Measurements from ENCODE around the gene ZBTB42.

Gene ZBTB42

DNA sequence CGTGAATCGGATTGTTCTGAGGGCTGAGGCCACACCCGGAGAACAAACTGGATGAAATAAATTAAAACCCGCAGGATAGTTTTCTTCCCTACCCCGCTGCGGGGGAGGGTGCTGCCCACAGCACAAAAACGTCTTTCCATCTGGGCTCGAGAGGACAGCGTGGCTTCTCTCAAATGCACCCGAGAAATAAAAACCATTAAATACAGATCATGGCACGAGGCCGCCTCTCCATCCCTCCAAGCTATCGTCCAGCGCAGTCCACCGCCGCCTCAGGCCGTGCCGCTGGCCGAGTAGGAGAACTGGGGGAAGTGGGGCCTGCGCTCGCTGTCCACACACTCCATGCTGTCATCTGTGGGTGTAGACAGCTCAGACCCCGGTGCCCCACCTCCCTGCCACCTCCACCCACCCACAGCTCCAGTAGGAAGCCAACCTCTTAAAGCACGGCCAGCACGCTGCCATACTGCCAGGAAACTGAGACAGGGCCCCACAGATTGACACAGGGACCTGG is 30.8 kb upstream of the ZBTB42 start:
- no peak for DNase-seq

DNA sequence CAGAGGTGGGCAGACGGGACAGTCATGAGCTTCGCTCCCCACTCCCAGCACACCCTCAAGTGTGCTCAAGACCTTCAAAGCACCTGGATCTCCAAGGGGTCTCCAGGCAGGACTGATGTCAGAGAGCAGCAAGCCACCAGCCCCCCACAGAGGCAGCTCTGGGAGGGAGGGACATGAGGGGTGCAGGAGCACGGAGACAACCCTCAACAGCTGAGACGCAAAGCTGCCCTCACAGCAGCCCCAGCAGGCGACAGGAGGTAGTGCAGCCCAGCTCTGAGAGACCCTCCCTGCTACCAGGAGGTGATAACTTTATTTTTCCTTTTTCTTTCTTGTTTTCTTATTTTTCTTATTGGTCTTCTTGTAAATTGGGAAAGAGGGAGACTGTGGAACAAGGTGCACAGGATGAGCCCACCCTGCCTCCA is 30.0 kb upstream of the ZBTB42 start:
- DNase-seq: no peak

DNA sequence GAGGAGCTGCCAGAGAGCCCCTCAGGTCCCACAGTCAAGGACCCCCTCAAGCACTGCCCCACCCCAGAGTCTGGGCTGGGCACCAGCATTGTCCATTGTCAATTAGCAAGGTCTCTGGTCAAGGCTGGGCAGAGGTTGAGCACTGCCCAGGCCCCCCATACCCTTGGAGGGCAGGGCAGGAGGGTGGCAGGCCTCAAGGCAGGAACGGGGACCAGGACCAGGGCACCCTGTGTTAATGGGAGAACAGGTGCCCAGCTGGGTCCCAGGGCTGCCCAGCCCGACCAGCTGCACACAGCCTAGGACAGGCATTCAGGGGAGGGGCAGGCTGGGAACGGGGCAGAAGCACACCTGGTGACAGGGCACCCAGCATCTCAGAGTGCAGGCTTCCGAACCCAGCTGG is 29.5 kb upstream of the ZBTB42 start:
- no peak for DNase-seq

DNA sequence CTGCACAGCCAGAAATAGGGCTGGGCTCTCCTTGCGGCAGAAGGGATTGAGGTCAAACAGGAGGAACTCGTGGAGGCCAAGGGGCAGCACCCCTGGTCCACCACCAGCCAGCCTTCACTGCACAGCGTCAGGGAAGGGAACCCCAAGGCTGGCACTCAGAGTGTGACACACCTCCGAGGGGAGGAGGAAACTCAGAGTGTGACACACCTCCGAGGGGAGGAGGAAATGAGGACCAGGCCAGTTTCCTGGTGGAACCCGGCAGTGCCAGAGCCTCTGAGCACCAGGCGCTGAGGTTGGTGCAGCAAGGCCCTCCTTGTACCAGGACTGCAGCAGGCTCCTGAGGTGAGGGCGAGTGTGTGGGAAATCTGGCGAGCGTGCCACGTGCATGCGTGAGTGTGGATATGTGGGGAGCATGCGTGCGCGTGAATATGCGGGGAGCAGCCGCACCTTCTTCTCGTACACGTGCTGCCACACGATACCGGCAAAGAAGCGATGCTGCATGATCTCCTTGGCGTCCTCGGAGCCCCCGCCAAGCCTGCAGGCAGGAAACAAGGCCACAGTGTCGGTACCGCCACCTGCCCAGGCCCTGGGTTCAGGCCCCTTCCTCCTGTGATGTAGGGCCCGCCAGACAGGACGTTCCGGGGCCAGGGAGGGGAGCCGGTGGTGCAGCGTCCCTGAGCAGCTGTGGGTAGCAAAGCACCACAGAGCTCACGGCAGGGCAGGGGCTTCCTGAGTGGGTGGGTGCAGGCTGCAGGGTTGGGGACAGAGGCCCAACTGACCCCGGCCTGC is 28.8 kb upstream of the ZBTB42 start:
- DNase-seq: no peak

DNA sequence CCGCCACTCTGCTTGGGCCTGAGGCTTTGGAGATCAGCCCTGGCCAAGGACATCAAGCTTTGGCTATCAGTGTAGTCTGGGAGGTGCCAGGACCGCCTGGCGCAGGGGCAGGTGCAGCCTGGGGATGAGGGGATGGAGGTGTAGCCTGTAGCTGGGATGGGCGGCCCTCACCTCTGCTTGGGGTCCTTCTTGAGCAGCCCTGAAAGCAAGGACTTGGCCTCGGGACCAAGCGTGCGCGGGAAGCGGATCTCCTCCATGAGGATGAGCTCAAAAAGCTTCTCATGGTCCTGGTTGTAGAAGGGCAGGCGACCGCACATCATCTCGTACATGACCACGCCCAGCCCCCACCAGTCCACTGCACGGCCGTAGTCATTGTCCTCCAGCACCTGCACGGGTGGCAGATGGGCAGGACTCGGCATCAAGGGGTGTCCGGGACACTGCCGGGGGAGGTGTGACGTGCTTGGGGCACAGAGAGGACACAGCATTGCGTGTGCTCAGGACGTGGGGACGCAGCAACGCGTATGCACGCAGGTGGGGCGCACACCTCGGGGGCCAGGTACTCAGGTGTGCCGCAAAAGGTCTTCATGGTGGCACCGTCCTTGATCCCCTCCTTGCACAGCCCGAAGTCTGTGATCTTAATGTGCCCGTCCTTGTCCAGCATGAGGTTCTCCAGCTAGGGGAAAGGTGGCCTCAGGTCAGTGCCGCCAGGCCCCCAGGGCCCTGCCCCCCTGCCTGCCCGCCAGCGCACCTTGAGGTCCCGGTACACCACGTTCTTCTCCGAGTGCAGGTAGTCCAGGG is 28.0 kb upstream of the ZBTB42 start:
- DNase-seq: no peak

DNA sequence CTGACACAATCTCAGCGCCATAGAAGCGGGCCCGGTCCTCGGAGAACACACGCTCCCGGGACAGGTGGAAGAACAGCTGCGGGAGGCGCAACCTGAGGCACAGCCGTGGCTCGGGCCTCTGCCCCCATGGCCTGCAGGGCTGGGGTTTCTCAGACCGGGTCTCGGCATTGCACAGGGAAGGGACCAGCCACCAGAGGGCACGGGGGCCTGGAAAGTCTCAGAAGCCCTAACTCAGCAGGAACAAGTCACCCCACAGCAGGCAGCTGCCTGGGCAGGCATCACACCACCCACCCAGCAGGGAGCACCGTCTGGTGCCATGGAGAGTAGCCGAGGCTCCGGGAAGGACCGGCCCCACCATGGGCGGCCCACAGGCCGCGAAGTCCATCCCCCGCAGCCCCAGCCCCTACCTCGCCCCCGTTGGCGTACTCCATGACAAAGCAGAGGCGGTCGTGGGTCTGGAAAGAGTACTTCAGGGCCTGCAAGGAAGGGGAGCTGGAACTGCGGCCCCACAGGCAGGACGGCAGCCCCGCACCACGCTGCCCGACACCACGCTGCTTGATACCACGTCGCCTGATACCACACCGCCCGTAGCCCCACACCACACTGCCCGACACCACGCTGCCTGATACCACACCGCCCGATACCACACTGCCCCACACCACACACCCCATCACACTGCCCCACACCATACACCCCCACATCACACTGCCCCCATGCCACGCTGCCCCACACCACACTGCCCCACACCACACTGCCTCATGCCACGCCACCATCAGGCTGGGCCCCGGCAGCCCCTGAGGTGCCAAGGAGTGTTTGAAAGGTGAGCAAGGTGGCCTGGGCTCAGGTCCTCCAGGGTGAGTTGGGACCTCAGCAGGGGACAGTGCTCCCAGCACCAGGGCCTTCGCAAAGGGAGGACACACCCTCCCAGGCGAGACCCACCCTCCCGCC is 27.1 kb upstream of the ZBTB42 start:
- no peak for DNase-seq

DNA sequence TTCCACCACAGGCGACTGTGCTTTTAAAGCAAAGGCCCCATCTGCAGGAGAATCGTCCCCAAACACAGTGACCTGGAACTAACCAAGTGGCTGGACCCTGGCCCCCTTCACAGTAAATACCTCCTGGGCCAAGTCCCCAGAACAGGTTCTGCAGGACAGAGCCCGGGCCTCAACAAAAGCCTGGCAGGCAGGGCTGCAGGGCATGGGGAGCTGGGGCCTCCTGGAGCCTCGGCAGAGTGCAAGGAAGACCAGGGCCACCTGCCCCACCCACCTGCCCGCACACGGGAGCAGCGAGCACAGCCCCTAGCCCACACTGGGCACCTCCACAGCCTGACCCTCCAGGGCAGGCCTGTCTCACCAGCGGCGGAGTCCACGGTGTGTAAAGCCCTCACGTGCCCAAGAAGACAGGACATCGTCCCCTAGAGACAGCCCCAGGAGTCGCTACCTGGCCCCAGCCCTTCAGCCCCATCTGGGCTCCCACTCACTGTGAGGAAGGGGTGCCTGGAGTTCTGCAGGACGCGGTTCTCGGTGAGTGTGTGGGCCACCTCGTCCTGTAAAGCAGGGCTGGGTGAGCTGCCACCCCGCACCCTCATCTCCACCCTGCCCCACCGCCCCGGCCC is 26.3 kb upstream of the ZBTB42 start:
- no peak for DNase-seq

DNA sequence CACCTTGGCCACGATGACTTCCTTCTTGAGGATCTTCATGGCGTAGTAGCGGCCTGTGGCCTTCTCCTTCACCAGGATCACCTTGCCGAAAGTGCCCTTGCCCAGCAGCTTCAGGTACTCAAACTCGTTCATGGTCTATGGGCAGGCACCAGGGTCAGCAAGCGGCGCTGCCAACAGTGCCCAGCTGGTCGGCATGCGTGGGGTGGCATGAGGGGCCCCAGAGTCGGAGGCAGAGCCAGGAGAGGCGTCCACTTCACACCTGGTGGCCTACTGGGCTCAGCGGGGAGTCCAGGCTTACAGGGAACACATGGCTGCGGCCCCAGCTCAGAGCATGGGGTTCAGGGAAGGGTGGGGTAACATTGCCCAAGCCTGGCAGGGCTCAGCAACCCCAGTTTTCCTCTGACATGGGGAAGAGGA is 25.8 kb upstream of the ZBTB42 start:
- no peak for DNase-seq

DNA sequence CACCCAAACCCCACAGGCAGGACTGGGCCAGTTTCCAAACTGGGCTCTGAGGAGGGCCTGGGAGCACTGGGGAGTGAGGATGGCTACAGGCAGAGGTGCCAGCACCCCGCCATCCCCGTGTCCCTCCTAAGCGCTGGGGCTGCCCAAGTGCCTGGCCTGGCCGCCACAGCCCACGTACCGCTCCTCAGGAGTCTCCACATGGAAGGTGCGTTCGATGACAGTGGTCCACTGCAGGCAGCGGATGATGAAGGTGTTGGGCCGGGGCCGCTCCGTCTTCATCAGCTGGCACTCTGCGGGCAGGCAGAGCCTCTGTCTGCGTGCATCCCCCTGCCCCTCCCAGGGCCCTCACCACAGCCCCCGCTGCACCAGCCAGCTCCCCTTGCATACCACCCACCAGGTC is 24.4 kb upstream of the ZBTB42 start:
- no peak for DNase-seq

DNA sequence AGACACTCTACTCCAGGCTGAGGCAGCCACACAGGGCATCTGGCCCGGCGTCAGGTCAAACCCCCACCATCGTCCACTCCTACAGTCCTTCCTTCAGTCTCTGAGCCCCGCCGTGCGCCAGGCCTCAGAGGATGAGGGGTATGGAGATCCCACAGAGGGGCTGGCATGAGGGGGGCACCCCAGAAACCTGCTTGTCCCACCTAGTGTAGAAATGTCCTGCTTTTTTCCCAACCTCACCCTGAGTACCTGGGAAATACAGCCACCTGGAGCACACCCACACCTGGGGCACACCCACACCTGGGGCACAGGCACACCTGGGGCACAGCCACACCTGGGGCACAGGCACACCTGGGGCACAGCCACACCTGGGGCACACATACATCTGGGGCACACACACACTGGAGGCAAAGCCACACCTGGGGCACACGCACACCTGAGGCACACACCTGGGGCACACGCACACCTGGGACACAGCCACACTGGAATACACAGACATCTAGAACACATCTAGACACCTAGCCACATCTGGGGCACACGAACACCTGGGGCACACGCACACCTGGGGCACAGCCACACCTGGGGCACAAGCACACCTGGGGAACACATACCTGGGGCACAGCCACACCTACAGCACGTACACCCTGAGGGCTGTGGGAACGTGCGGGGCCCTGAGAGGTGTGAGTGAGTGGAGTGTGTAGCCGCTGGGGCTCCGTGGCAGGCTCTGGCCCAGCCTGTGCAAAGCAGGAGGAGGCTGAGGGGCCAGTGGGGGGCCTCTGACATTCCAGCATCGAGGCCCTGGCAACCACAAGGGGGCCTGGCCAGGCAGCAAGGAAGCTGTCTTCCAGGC is 23.7 kb upstream of the ZBTB42 start:
- DNase-seq: no peak

DNA sequence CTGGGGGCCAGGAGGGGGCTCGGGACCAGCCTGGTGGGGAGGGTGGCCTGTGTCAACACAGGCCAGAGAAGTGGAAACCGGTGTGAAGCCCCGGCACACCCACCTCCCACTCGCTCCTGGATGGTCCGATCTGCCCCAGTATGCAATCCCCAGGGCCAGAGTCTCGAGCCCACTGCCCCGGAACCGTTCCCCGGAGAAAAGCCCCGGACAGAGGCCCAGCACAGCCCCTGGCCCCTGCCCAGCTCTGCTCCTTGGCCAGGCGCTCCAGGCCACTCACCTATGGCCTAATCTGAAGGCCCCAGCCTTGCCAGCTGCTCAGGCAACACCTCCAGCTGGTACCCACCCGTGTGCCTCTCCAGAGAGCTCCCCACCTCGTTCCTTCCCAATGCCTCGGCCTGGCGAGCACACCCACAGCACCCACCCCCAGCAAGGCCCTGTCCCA is 23.1 kb upstream of the ZBTB42 start:
- DNase-seq: no peak

DNA sequence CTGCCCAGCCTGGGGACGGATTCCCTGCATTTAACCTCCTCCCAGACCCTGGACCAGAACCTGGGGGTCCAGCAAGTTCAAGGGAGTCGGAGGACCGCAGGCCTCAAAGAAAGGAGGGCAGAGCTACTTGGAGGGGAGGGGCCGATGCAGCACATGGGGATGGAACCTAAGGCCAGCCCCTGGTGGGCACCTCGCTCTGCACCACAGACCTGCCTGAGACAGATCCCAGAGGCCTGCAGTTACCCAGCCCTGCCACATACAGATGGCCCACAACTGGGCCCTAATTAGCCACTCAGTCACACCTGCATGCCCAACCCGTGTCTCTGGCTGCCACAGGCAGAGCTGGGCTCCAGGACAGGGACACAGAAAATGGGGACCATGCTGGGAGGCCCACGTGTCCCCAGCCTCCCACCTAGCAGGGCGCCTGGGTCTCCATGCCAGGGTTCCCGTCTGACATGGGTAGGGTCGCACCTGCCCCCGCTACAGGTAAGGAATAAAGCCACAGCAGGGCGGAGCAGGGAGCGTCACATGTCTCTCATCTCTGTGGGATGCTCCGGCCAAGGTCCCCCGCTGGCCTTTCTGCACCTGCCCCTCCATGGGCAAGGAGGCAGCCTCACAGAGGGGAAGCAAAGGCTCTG is 22.1 kb upstream of the ZBTB42 start:
- no peak for DNase-seq

DNA sequence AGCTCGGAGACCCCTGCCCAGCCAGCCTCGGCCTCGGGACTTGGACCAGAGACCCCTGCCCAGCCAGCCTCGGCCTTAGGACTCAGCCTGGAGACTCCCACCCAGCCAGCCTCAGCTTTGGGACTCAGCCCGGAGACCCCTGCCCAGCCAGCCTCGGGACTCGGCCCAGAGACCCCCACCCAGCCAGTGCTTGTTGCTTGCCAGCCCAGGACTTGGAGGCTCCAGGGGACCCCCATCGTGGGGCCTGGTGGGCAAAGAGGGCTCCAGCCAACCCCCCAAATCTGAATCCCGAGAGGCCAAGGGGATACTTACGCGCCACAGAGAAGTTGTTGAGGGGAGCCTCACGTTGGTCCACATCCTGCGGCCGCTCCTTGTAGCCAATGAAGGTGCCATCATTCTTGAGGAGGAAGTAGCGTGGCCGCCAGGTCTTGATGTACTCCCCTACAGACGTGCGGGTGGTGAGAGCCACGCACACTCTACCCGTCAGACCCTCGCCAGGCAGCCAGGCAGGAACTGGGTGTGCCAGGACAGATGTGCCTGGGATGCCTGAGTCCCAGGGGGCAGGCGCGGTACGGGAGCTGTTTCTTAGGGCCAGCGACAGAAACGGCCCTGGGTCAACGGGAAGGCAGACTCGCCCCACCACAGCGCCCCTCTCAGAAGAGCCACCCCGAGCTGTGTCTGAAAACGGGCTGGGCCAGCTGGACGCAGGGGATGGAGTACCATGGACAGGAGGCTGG is 21.0 kb upstream of the ZBTB42 start:
- DNase-seq: no peak

DNA sequence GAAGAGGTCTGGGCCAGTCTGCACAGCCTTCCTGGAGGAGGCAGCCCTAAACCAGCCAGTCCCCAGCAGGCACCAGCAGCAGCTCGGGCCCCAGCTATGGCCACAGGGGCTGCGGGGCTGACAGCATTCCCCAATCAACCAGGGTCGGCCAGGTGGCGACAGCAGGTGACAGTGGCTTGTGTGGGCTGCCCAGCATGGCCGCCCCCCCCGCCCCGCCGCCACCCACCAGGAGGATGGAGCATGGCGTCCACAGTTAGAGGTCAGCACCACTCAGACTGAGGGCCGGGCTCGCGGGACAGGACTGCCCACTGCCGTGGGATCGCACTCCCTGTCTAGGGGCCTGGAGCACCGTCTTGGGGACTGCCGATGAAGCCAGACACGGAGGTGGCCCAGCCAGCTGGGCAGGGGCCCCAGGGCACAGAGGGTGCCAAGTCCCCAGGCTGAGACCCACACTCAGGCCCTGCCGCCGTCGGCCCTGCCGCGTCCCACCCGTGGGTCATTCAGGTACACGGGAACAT is 20.3 kb upstream of the ZBTB42 start:
- DNase-seq: no peak

DNA sequence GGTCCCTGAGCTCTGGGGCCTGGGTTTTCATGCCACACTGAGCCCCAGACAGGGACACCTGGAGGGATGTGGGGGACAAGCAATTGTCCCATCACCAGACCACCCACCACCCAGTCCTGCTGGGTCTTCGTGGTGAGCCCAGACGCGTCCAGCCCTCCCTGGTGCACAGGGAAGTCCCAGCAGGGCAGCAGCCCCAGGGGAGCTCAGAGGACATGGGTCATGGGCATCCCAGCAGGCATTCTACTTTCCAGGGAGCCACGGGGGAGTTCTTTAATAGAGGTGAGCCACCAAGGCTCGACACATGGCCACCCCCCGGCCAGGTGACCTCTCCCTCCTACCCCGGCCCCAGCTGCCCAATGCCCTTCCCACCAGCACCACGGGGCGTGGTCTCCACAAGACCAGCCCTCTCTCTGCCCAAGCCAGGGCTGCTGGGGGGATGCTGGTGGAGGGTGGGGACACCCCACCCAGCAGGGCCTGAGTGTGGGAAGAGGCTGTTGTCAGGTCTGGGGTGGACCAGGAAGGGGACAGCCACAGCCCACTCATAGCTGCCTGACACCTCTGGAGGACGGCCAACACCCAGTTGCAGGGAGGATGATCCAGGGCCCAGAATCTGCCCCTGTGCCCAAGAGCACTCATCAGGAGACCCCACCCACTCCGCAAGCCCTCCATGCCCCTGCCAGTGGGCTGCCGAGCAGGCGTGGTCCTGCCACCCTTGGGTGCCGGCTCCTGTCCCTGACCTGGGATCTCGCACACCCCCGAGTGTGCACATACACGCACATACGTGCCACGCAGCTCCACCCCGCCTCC is 19.4 kb upstream of the ZBTB42 start:
- DNase-seq: no peak

DNA sequence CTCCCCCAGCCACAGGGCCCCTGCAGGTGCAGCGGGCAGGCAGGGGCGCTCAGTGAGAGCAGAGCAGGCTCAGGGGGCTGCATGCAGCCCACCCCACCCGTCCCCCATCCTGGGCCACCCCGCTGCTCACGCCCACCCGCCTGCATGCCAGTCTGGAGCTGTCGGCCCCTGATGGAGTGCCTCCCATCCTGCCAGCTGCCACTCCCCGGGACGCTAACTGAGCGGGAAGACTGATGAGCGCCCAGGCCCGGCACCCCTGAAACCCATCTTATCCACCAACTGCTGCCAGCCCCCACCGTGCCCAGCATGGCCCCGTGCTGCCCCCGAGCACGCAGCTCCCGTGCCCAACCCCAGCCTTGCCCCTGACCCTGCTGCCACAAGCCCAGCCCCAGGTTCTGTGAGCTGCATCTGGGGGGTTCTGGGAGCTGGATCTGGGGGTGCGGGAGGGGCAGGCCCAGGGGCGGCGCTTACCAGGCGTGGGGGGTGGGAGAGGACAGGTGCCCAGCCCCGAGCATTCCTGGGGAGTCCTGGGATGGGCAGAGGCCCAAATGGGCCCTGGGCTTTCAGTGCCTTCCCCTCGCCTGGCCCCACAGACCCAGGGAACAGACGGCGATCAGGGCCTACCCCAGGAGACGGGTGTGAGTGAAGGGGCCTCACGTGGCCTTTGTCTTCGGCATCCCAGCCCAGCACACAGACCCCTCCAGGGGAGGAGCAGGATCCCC is 18.7 kb upstream of the ZBTB42 start:
- DNase-seq: no peak

DNA sequence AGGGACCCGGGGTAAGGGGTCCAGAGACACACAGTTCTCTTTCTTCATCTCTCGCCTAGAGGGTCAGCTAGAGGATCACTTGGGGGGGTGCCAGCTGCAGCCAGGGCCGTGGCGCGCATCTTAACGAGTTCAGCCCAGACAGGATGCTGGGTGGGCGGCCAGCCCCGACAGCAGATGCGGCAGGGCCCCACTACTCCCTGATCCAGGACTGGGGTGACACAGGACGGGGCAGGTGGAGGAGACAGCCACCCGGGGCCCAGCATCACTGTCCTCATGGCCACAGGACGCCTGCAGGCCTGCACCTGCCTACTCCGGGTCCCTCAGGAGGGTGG is 18.1 kb upstream of the ZBTB42 start:
- DNase-seq: no peak

DNA sequence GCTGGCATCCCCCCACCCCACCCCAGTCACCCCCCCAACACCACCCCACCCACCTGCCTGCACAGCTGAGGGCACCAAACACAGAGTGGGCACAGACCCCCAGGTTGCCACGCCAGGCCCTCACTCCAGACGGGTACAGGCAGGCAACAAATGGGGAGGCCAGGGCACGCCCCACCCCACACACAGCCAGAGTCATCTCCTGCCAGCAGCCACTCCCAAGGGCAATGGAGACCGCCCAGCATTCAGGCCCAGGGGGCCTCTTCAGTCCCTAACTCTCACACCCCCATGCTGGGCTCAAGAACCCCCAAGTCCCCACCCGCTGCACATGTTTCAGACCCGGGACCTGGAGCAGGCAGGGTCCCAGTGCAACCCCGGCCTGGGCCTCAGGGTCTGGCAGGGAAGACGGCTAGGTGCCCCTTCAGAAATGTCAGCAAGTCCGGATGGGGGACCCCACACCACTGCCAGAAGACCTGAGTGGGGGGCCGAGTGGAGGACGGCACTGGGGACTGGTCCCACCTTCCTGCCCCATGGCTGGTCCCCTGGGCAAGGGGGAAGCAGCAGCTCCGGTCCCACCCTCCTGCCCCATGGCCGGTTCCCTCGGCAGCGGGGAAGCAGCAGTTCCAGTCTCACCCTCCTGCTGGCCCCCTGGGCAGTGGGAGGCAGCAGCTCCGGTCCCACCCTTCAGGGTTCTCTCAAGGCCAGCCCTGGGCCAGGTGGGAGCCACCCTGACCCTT is 17.2 kb upstream of the ZBTB42 start:
- no peak for DNase-seq

All from GOT3 (cell line).